HepG2 (cell line): ENCODE data around the gene PALM2AKAP2.

Experiments used
- TF ChIP-seq, protein P1 (sequence below), 2 experiments: IDR thresholded peaks; 2 replicates each; pipeline ENCODE4 v1.6.1; 2011 to 2012; ENCODE audit warnings: low read length in 2 of 2, borderline replicate concordance in 1 of 2, low read depth in 1 of 2, mild to moderate bottlenecking in 1 of 2, moderate library complexity in 1 of 2
- TF ChIP-seq, protein P2 (sequence below): sonication (generic); formaldehyde crosslinking; IDR thresholded peaks from 2 replicates; pipeline ENCODE4 v1.5.0; 2020; ENCODE audit warnings: mild to moderate bottlenecking, missing genetic modification reagents, moderate library complexity

DNA sequence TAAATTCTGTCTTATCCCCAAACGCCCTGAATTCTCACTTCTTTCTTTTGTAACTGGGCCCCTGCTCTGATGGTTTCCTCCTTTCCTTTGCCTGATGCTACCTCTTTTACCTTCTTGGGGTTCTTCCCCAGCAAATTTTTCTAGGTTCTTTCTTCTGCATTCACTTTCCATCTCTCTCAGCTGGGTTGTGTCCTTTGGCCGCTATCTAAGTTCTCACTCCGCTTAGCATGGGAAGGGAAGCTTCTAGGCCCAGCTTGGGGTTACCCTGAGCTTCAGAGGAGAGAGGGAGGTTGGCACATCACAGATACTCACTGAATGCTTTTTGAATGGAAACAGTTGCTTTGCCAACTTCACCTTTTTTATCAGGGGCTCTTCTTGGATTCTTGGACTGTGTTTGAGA lies 17.0 kb downstream of the PALM2AKAP2 start:
- TF ChIP-seq, protein P1, sequence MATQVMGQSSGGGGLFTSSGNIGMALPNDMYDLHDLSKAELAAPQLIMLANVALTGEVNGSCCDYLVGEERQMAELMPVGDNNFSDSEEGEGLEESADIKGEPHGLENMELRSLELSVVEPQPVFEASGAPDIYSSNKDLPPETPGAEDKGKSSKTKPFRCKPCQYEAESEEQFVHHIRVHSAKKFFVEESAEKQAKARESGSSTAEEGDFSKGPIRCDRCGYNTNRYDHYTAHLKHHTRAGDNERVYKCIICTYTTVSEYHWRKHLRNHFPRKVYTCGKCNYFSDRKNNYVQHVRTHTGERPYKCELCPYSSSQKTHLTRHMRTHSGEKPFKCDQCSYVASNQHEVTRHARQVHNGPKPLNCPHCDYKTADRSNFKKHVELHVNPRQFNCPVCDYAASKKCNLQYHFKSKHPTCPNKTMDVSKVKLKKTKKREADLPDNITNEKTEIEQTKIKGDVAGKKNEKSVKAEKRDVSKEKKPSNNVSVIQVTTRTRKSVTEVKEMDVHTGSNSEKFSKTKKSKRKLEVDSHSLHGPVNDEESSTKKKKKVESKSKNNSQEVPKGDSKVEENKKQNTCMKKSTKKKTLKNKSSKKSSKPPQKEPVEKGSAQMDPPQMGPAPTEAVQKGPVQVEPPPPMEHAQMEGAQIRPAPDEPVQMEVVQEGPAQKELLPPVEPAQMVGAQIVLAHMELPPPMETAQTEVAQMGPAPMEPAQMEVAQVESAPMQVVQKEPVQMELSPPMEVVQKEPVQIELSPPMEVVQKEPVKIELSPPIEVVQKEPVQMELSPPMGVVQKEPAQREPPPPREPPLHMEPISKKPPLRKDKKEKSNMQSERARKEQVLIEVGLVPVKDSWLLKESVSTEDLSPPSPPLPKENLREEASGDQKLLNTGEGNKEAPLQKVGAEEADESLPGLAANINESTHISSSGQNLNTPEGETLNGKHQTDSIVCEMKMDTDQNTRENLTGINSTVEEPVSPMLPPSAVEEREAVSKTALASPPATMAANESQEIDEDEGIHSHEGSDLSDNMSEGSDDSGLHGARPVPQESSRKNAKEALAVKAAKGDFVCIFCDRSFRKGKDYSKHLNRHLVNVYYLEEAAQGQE (IDR thresholded peaks at IDR 0.05; ENCODE audit: borderline replicate concordance in 1 of 2, low read depth in 1 of 2, low read length in 2 of 2) = no peak
- TF ChIP-seq, protein P2, sequence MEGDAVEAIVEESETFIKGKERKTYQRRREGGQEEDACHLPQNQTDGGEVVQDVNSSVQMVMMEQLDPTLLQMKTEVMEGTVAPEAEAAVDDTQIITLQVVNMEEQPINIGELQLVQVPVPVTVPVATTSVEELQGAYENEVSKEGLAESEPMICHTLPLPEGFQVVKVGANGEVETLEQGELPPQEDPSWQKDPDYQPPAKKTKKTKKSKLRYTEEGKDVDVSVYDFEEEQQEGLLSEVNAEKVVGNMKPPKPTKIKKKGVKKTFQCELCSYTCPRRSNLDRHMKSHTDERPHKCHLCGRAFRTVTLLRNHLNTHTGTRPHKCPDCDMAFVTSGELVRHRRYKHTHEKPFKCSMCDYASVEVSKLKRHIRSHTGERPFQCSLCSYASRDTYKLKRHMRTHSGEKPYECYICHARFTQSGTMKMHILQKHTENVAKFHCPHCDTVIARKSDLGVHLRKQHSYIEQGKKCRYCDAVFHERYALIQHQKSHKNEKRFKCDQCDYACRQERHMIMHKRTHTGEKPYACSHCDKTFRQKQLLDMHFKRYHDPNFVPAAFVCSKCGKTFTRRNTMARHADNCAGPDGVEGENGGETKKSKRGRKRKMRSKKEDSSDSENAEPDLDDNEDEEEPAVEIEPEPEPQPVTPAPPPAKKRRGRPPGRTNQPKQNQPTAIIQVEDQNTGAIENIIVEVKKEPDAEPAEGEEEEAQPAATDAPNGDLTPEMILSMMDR (CRISPR knock-in tag) = no peak
